SH-SY5Y (cell line): ENCODE measurements around the gene FGFR3.

Experiments used
- GATA2 ChIP-seq: IDR thresholded peaks from 2 replicates; pipeline ENCODE4 v1.6.1; 2011; ENCODE audit warnings: mild to moderate bottlenecking, low read depth, low read length
- GATA3 ChIP-seq: IDR thresholded peaks from 2 replicates; pipeline ENCODE4 v1.6.1; 2011; ENCODE audit warnings: low read depth, mild to moderate bottlenecking, low read length, moderate library complexity

DNA sequence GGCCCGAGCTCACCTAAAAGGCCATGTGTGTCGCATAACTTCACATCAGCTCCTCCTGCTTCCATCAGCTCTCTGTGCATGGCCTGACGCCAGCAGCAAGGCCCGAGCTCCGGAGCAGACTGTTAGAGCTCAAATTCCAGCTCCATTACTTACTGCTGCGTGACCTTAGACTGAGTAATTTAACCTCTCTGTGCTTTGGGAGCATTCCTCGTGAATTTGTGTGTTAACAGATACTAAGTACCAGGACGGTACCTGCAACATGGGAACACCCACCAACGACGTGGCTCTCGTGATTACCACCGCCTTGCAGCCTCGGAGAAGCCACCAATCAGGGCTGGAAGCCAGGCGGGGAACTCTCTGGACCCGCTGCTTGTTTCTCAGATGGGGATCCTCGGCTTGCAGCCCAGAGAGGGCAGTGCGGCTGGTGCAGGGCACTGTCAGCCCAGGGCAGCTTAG lies 49.9 kb downstream of the FGFR3 start:
- TF ChIP-seq GATA3, result no peak
- TF ChIP-seq GATA2, result no peak
